ENCODE measurements around the gene MINK1. TPM values are rescaled to one million over a fixed set of nuclear protein-coding genes. Genes with fewer than 3 reads are reported as not detected.

MINK1 gene
- total and polyA plus RNA-seq, 7 donors, result 8.9 to 23.8 (median 19.2) TPM

- H3K36me3 ChIP-seq (ENCODE audit: insufficient read depth in 1 of 2, low read depth in 1 of 2), result peaks cover 0 to 6% of the 10 kb centered on the region in 2 donors
- TF ChIP-seq CTCF (IDR thresholded peaks at IDR 0.05), result no peak
- no peaks in the 10 kb centered on the region for H3K27me3 ChIP-seq (ENCODE audit: insufficient read depth in 3 of 3, low read length in 2 of 3)
- H3K4me3 ChIP-seq, result peak overlapping the region; percentile 87
- no peaks in the 10 kb centered on the region for H3K9me3 ChIP-seq
- no peak overlapping the region for H3K27ac ChIP-seq
- 17 to 27% (median 20%) methylated on average over 6 of the region's 6 CpGs for WGBS, 3 donors
- peaks cover 16% of the 10 kb centered on the region for H3K4me1 ChIP-seq
- intact Hi-C loops (cut with DNase I), result no loop called here
- ATAC-seq (peak; percentile 20 to 55 (median 48)), DNase-seq (peak; percentile 46 to 77)
Observed at GRCh38 chr17:4808378-4808767, 24.8 kb upstream of the MINK1 start.

GRCh38 chr17:4810696-4811290 lies 22.3 kb upstream of the MINK1 start:
- Histone ChIP-seq H3K27ac (no peak overlapping the region), H3K27me3 (ENCODE audit: insufficient read depth in 3 of 3, low read length in 2 of 3) (no peaks in the 10 kb centered on the region), H3K4me3 (no peak overlapping the region), H3K4me1 (peaks cover 16% of the 10 kb centered on the region), H3K36me3 (ENCODE audit: insufficient read depth in 1 of 2, low read depth in 1 of 2) (peaks cover 0 to 11% of the 10 kb centered on the region in 2 donors), H3K9me3 (no peaks in the 10 kb centered on the region)
- TF ChIP-seq CTCF (IDR thresholded peaks at IDR 0.05), result no peak
- WGBS, 3 donors, result 54 to 60% (median 57%) methylated on average over 13 of the region's 13 CpGs
- ATAC-seq, result no peak
- intact Hi-C loops (cut with DNase I), result no loop called here
- DNase-seq, result peak in 1 of 2 donors; percentile 55

GRCh38 chr17:4811471-4811870 lies 21.7 kb upstream of the MINK1 start:
- DNase-seq, result peak in 1 of 2 donors; percentile 14

GRCh38 chr17:4812690-4813089 lies 20.4 kb upstream of the MINK1 start:
- WGBS, 3 donors, result 74 to 84% (median 79%) methylated on average over 7 of the region's 7 CpGs
- no peak overlapping the region for H3K4me3 ChIP-seq
- H3K4me1 ChIP-seq, result peaks cover 10% of the 10 kb centered on the region
- no peak overlapping the region for H3K27ac ChIP-seq
- no peak for TF ChIP-seq CTCF (IDR thresholded peaks at IDR 0.05)
- H3K36me3 ChIP-seq (ENCODE audit: insufficient read depth in 1 of 2, low read depth in 1 of 2), result peaks cover 0 to 28% of the 10 kb centered on the region in 2 donors
- no peaks in the 10 kb centered on the region for H3K9me3 ChIP-seq
- intact Hi-C loops (cut with DNase I), result no loop called here
- ATAC-seq (no peak), DNase-seq (no peak)
- no peaks in the 10 kb centered on the region for H3K27me3 ChIP-seq (ENCODE audit: insufficient read depth in 3 of 3, low read length in 2 of 3)

More at GRCh38 chr17:4811471-4811870, 21.7 kb upstream of the MINK1 start:
- WGBS, 3 donors, result 93 to 94% (median 93%) methylated on average over 12 of the region's 12 CpGs
- ATAC-seq, result no peak
- Histone ChIP-seq H3K27ac (no peak overlapping the region), H3K9me3 (no peaks in the 10 kb centered on the region), H3K4me1 (peaks cover 12% of the 10 kb centered on the region), H3K4me3 (no peak overlapping the region), H3K36me3 (ENCODE audit: insufficient read depth in 1 of 2, low read depth in 1 of 2) (peaks cover 0 to 18% of the 10 kb centered on the region in 2 donors), H3K27me3 (ENCODE audit: insufficient read depth in 3 of 3, low read length in 2 of 3) (no peaks in the 10 kb centered on the region)
- intact Hi-C loops (cut with DNase I), result no loop called here
- TF ChIP-seq CTCF (IDR thresholded peaks at IDR 0.05), result no peak

Data from psoas muscle (tissue), 8 donors.